Measurements from ENCODE around the gene SEZ6. TPM values are rescaled to one million over a fixed set of nuclear protein-coding genes. Genes with fewer than 3 reads are reported as not detected.

Gene SEZ6
- total RNA-seq, 1 experiment from 2014 or later = not detected

DNA sequence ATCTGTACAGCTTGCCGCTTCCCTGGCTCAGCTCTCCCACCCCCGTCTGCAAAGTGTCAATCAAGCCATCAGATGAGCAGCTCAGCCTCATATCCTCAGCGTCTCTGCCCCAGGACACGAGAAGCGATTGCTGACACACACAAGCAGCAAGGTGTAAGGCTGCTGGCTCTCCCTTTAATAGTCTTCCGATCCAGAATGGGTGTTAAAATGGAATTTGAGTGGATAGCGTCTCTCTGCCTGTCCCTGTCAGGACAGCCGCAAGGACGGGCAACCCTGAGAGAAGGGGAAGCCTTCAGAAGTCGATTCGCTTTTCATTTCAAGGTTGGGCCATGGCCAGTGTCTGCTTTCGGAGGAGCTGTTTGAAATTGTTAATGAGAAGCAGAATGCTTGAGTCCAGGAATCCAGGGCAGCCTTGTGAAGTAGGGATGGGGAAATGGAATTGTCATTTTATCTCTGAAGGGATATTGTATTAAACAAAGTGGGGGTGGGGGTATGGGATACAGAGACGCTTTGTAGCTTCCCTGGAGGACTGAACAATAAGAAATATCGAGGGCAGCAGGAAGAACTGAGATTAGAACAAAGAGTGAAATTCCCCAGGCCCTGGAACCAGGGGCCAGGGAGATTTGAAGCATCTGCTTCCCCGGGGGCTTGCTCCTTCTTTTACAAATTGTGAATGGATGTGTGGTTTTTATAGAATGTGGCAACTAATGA lies 32.4 kb upstream of the SEZ6 start:
- in situ Hi-C loops (cut with HindIII; ENCODE audit: low sequenced_read_pairs) = no loop called here
- peak; percentile 64 for DNase-seq (ENCODE audit: low spot score)

GRCh38 chr17:29037739-29038084 lies 31.9 kb upstream of the SEZ6 start:
- no peak for DNase-seq (ENCODE audit: low spot score)
- in situ Hi-C loops (cut with HindIII; ENCODE audit: low sequenced_read_pairs) = no loop called here

DNA sequence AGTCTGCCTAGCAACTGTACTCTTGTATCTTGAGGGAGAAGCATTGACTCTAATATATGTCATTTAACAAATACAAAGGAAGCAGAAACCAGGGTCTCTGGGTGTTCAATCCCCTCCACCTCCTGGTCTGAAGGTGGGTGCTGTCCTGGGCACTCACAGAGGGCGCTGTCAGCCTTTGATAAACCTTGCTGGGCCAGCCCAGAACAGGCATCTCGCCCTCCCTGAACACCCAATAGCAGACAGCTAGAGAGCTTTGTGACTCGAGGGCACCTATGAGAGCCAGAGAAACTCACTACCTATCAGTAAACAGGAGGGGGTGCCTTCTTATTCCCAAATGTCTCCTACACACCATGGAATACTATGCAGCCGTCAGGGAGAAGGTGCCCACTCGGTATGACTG lies 30.8 kb upstream of the SEZ6 start:
- in situ Hi-C loops (cut with HindIII; ENCODE audit: low sequenced_read_pairs) = no loop called here
- DNase-seq (ENCODE audit: low spot score) = no peak

DNA sequence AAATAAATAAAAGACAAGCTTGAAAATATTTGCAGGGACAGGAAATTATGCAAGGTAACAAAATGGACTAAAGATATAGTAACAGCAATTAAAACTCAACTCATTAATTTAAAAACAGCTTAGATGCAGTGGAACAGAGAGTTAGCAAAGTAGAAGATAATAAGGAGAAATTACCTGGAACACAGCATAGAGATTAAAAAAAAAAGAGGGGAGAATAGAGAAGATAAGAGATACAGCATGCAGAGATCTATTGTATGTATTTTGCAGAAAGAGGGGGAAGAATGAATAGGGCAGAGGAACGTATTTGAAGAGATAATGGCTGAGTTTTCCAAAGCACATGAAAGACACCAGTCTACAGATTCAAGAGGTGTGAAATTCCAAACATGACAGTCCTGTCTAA lies 28.7 kb upstream of the SEZ6 start:
- no peak for DNase-seq (ENCODE audit: low spot score)
- in situ Hi-C loops (cut with HindIII; ENCODE audit: low sequenced_read_pairs) = no loop called here

DNA sequence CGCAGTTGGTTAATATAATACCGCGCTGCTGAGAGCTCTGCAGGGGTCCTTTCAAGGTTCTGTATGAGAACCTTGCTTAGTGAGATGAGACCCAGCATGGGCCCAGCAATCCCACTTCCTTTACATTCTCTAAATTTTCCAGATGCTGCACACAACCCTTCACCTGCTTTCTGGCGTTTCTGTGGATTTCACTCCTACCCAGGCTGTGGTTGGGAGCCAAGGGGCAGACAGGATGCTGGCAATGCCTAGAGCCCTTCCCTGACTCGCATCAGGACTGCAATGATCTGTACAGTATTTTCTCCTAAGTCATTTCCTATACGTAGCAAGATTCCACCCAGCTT lies 27.0 kb upstream of the SEZ6 start:
- in situ Hi-C loops (cut with HindIII; ENCODE audit: low sequenced_read_pairs) = no loop called here
- no peak for DNase-seq (ENCODE audit: low spot score)

DNA sequence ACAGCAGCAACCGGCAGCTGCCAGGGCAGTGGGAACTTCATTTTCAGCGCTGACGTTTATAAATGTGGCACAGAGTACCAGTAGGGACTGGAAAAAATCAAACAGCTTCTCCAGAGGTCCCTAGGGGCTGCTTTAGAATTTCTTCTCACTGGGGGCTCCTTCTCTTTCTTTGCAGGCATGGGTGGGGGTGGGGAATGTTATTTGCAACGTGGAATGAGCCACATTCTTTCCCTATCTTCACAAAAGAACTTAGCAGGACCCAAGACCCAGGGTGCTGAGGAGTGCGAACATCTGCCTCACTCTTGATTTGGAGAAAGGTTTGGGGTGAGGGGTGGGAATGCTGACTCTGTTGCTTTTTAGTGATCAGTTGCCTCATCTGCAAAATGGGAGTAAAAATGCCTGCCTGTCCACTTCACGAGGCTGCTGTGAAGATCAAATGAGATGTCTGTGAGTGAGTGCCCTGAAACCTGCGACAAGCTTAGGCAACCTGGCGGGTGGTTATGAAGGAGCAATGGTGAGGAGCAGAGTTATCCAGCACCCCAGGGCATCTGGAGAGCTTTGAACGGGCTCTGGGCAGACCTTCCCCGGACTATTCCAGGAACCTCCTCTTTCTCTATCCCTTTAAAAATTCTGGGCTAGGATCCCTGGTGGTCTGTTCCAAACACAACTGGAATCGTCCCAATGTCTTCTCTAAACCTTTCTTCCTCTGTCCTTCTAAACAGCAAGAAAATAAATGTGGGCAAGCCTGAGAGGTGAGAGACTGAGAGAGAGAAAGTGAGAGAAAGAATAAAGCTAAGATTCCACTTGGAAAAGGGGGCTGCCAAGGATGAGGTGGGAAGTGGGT lies 26.4 kb upstream of the SEZ6 start:
- DNase-seq (ENCODE audit: low spot score) = no peak
- in situ Hi-C loops (cut with HindIII; ENCODE audit: low sequenced_read_pairs) = no loop called here

GRCh38 chr17:29031488-29031887 lies 25.7 kb upstream of the SEZ6 start:
- DNase-seq (ENCODE audit: low spot score) = no peak
- in situ Hi-C loops (cut with HindIII; ENCODE audit: low sequenced_read_pairs) = no loop called here

DNA sequence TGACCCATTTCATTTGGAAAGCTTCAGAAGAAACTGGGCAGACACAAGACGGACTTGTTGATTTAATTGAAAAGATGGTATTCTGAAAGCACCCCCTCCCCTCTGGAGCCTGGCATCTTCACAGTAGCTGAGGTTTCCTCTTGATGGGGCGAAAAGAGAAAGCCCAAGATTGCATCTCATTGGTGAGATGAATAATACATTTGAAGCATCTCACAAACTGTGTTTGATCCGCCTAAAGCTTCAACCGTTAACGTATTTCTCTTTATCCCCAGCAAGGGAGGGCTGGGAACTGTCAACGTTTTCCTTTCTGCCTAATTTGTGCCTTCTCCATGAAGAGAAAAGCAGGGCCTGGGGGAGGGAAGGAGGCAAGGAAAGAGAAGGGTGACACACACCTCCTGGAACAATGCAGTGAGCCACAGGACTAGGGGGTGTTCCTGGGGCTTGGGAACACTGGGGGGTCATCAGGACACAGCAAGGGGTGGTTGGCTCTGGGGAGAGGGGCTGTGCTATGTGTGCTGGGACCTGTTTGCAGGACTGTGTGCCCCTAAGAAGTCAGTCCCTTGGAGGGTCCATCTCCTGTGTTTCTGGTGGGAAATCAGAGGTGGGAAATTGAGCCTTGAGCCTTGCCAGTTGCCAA lies 18.6 kb upstream of the SEZ6 start:
- in situ Hi-C loops (cut with HindIII; ENCODE audit: low sequenced_read_pairs) = loop anchor here (10.0 kb wide), 1 partner anchor 60 kb away; no protein-coding TSS in a partner anchor

DNA sequence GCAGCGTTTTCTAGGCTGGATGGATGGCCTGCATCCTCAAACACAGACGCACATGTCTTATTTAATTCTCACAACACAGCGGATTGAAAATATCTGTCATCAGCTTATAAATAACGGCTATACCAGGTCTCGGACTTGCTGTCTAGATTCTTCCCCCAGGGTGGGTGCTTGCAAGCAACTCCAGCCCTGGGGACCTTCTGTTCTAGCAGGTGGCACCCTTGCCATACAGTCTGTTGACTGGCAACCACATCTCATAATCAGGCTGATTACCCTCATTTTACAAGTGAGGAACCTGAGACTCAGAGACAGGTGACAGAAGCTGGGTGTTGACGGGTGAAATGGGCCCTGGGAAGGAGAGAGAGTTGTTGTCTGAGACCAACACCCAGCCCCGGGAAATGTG lies 16.2 kb upstream of the SEZ6 start:
- in situ Hi-C loops (cut with HindIII; ENCODE audit: low sequenced_read_pairs) = loop anchor here (10.0 kb wide), 1 partner anchor 63 kb away; no protein-coding TSS in a partner anchor
- DNase-seq (ENCODE audit: low spot score) = no peak

More for the DNA sequence above, 18.6 kb upstream of the SEZ6 start:
- no peak for DNase-seq (ENCODE audit: low spot score)

GRCh38 chr17:29021226-29021625 lies 15.4 kb upstream of the SEZ6 start:
- in situ Hi-C loops (cut with HindIII; ENCODE audit: low sequenced_read_pairs) = loop anchor here (10.0 kb wide), 1 partner anchor 64 kb away; no protein-coding TSS in a partner anchor
- DNase-seq (ENCODE audit: low spot score) = no peak

DNA sequence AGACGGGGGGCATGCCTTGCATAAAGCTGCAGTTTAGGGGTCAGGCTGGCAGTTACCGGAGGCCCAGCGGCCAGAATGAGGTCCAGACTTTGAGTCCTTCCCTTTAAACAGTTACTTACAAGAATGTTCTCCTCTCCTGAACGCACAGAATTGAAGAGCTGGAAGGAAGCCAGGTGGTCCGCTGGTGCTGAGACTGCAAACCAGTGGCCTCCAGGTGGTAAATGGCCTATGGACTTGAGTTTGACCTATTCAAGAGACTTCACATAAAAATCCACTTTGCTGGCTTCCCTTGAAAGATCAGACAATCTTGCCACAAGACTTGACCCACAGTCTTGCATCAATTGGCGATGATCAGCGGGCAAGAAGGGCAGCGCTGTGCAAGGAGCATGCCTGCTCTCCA lies 14.7 kb upstream of the SEZ6 start:
- no peak for DNase-seq (ENCODE audit: low spot score)
- in situ Hi-C loops (cut with HindIII; ENCODE audit: low sequenced_read_pairs) = loop anchor here (10.0 kb wide), 1 partner anchor 64 kb away; no protein-coding TSS in a partner anchor

DNA sequence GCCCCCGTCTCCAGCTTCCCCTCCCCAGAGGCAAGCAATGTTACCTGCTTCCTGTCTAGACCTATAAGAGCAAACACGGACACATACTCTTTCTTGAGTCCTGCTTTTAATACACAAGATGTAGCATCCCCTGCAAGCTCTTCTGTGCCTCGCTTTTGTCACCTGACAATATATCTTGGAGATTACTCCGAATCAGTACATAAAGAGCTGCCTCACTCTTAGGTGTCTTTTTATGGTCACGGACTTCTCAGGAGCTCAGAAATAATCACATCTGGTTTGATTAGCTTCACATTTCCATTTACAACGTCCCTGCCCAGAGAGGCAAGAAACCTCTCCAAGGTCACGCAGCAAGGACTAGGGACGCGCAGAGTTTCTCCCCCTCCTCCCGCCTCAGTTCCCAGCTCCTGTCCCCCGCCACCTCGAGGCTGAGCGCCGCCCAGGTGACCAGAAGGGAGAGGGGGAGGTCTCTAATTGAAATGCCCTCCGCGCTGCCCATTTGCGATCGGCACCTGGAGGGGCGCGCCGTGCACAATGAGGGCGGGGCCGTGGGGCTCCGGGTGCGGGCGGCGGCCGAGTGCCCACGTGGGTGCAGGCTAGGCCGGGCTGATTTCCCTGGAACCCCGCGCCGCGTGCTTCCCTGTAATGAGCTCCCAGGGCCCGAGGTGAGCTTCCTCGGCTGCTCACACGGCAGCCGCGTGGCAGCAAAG lies 13.8 kb upstream of the SEZ6 start:
- DNase-seq (ENCODE audit: low spot score) = peak; percentile 55
- in situ Hi-C loops (cut with HindIII; ENCODE audit: low sequenced_read_pairs) = loop anchor here (10.0 kb wide), 2 partner anchors 65 kb away; partner anchors contain the start of gene PHF12

DNA sequence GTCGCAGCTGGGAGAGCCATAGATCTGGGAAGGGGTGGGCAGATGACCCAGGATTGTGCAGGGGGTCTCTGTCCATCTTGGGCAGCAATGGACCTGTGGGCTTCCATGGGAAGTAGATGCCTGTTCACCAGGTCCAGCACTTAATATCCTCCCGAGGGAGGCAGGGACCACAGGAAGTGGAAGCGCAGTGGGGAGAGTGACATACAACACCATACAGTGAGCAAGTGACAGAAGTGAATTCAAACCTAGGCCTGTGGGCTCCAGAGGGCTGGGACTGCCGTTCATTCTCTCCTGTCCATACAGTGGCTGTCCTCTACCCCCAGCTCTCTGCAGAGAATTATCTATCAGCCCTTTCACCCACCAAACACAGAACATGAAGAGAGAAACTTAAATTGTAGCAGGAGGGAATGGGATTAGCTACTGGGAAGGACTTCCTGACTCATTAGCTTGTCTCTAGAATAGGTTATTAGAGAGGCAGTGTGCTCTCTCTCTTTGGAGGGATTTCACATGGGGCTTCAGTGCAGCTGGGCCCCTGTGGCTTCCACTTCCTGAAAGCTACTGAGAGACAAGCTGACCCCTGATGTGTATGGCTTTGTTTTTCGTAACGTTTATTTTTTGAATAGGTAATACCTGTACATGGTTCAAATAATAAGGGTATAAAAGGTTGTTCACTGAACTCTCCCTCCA lies 13.1 kb upstream of the SEZ6 start:
- in situ Hi-C loops (cut with HindIII; ENCODE audit: low sequenced_read_pairs) = loop anchor here (10.0 kb wide), 1 partner anchor 64 kb away; the partner anchor contains the start of gene PHF12
- no peak for DNase-seq (ENCODE audit: low spot score)

- in situ Hi-C loops (cut with HindIII; ENCODE audit: low sequenced_read_pairs) = loop anchor here (10.0 kb wide), 1 partner anchor 62 kb away; the partner anchor contains the start of gene PHF12
These were observed 10.7 kb upstream of the SEZ6 start for GRCh38 chr17:29016345-29017210.

DNA sequence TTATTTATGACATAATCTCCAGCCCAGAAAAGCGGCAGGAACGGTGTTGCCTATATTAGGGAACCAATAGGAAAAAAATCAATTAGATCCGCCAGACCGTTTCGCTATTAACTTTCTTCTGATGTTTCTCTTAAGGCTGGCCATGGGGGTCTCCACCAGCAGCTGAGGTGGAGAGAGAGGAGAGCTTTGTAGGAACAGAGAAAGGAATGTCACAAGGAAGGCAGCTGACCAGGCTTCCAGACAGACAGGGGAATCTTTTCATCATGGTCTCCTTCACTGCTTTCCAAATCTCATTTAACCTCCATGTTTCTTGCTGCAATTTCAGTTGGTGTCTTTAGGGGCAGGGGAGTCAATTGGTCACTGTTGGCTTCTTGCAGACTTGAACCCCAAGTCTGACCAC lies 8.9 kb upstream of the SEZ6 start:
- no peak for DNase-seq (ENCODE audit: low spot score)
- in situ Hi-C loops (cut with HindIII; ENCODE audit: low sequenced_read_pairs) = loop anchor here (10.0 kb wide), 1 partner anchor 60 kb away; the partner anchor contains the start of gene PHF12

More at GRCh38 chr17:29016345-29017210, 10.7 kb upstream of the SEZ6 start:
- no peak for DNase-seq (ENCODE audit: low spot score)

DNA sequence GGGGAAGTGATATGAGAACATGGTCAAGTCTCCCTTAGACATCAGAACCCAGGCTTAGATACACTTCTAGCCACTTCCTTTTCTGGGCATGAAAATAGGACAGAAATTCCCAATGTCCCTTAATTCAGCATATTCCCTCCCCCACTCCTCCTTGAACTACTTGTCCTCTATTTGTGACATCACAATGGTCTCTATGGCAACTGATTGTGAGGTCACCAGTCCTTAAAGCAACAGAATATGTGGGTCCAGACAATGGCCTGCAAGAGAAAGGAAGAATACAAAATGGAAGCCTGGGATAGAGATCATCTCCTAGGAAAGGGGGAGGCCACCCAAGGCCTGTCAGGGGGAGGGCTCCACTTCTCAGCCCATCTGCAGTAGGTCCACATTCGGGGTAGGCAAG lies 6.7 kb upstream of the SEZ6 start:
- DNase-seq (ENCODE audit: low spot score) = no peak
- in situ Hi-C loops (cut with HindIII; ENCODE audit: low sequenced_read_pairs) = loop anchor here (10.0 kb wide), 1 partner anchor 58 kb away; the partner anchor contains the start of gene PHF12

DNA sequence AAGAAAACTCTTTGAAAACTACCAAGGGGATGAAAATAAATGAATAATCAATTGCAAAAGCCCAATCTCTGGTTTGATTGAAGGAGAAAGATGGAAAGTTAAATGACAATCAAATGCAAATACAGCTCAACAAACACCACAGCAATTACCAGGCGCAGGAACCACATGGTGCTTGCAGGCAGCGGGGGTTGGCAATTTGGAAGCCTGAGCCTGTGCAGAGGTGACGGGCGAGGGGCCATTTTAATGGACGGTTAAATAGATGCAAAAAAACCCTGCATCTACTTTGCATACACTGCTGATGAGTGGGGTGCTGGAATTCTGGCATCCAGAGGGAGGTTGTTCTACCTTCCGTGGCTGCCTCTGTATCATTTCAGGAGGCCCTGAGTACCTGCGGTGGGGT lies 4.8 kb upstream of the SEZ6 start:
- in situ Hi-C loops (cut with HindIII; ENCODE audit: low sequenced_read_pairs) = loop anchor here (10.0 kb wide), 1 partner anchor 56 kb away; the partner anchor contains the start of gene PHF12
- DNase-seq (ENCODE audit: low spot score) = no peak

Data from G401 (cell line).